Kidney epithelial cell (primary cell): Measurements from ENCODE around the gene COL23A1. TPM values are rescaled to one million over a fixed set of nuclear protein-coding genes. Genes with fewer than 3 reads are reported as not detected.

ENCODE experiments used
- DNase-seq: peaks from one replicate; pipeline ENCODE4 v3.0.0-alpha.2; 2010; ENCODE audit warnings: low read depth
- H3K27me3 ChIP-seq: 2 replicates; pipeline ENCODE4 v1.6.0; 2011; ENCODE audit warnings: low read length; ENCODE audit not compliant: control insufficient read depth, insufficient read depth
- H3K36me3 ChIP-seq: 2 replicates; pipeline ENCODE4 v1.5.1; 2011; ENCODE audit warnings: low read length; ENCODE audit not compliant: control insufficient read depth, insufficient read depth
- H3K4me3 ChIP-seq: 2 replicates; pipeline ENCODE4 v1.5.1; 2011; ENCODE audit warnings: low read depth, mild to moderate bottlenecking, control low read depth, low read length
- total RNA-seq: library from RNA; depleted of rRNA; stranded (reverse); fragments of >200 nt; gene quantifications from 2 replicates; pipeline ENCODE4 v1.2.3, GENCODE V29; 2015
- TF ChIP-seq, protein P1 (sequence below): IDR thresholded peaks from 2 replicates; pipeline ENCODE4 v1.5.1; 2011; ENCODE audit warnings: mild to moderate bottlenecking, moderate library complexity, low read length, control low read depth, inconsistent platforms; ENCODE audit not compliant: insufficient read depth, poor library complexity, severe bottlenecking

COL23A1 gene
- total RNA-seq, 1 donor from 2014 or later, result 0.17 TPM

DNA sequence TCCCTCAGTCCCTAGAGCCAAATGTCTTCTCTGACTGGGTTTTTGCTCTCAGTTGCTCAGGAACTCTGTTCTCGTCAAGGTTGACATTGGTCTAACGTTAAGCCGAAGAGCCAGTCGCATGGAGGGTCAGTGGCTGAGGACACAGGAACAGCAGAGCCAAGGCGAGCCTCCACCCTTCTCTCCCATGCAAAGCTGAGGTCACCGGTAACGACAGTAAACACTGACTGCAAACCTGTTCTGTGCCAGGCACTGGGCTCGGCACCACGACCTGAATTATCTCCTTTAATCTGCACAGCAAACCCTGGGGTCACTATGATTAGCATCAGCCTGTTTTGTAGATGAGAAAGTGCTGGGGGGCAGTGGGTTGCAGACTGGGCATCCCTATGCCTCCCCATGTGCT lies 171.0 kb downstream of the COL23A1 start:
- H3K27me3 ChIP-seq, result peaks cover 3% of the 10 kb centered on the region
- DNase-seq, result no peak
- TF ChIP-seq, protein P1, sequence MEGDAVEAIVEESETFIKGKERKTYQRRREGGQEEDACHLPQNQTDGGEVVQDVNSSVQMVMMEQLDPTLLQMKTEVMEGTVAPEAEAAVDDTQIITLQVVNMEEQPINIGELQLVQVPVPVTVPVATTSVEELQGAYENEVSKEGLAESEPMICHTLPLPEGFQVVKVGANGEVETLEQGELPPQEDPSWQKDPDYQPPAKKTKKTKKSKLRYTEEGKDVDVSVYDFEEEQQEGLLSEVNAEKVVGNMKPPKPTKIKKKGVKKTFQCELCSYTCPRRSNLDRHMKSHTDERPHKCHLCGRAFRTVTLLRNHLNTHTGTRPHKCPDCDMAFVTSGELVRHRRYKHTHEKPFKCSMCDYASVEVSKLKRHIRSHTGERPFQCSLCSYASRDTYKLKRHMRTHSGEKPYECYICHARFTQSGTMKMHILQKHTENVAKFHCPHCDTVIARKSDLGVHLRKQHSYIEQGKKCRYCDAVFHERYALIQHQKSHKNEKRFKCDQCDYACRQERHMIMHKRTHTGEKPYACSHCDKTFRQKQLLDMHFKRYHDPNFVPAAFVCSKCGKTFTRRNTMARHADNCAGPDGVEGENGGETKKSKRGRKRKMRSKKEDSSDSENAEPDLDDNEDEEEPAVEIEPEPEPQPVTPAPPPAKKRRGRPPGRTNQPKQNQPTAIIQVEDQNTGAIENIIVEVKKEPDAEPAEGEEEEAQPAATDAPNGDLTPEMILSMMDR, result no peak
- no peak overlapping the region for H3K4me3 ChIP-seq
- no peaks in the 10 kb centered on the region for H3K36me3 ChIP-seq

DNA sequence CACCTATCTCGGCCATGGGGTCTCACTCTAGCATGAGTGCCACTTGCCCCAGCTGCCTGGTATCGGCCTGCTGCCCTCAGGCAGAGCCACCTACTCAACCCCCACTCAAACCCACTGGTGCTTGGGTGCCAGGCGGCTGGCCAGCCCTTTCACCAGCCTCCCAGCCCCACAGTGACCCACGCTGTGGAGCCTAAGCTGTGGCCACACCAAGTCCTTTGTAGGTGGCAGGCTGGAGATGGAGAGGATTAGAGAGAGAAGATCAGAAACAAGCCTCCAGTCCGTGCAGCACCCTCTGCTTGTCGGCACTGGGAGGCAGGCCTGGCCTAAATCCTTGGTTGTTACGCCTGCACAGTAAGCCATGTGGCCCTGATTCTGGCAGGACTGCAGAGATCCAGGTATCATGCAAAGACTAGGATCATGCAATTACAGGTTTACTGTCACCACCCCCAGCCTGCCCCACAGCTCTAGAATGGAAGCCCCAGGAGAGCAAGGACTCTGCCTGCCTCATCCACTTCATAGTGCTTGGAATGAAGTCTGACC lies 171.7 kb downstream of the COL23A1 start:
- no peak for DNase-seq
- peaks cover 3% of the 10 kb centered on the region for H3K27me3 ChIP-seq
- H3K36me3 ChIP-seq, result no peaks in the 10 kb centered on the region

DNA sequence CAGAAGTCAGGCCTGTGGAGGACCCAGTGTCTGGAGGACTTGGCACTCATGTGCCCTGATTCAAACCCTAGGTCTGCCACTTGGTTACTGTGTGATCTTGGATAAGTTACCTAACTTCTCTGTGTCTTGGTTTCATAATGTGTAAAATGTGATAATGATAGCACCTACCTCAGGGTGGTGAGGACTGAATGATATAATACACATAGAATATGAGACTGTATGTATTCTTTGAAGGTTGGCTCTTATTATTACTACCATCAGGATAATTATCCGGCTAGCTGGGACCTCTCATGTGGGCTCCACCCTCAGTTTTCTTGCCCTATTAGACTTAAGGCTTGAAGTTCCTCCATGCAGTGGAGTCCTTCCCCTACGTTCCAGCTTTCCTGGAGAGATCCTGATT lies 172.2 kb downstream of the COL23A1 start:
- peaks cover 3% of the 10 kb centered on the region for H3K27me3 ChIP-seq
- no peaks in the 10 kb centered on the region for H3K36me3 ChIP-seq
- TF ChIP-seq, protein P1, result no peak
- no peak overlapping the region for H3K4me3 ChIP-seq
- no peak for DNase-seq

More for the DNA sequence above, 171.7 kb downstream of the COL23A1 start:
- H3K4me3 ChIP-seq, result no peak overlapping the region
- TF ChIP-seq, protein P1, result no peak

DNA sequence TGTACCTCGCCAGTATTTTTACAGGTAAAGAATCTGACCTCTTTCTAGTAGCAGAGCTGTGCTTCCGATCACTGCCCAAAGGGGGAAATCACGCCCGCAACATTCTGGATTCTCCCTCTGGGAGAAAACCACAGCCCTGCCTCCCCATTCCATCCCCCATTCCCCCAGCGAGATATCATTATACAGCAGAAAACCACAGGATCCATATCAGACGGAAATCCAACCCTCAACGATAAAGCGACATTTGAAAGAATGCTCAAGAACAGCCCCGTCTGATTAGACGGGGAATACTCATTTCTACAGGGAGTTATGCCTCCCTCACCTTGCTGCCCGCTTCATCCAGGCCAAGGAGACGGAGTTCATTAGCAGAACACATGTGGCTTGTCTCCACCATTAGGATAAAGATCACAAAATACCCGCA lies 172.8 kb downstream of the COL23A1 start:
- DNase-seq, result no peak
- Histone ChIP-seq H3K4me3 (no peak overlapping the region), H3K36me3 (no peaks in the 10 kb centered on the region), H3K27me3 (peaks cover 3% of the 10 kb centered on the region)
- TF ChIP-seq, protein P1, result no peak

DNA sequence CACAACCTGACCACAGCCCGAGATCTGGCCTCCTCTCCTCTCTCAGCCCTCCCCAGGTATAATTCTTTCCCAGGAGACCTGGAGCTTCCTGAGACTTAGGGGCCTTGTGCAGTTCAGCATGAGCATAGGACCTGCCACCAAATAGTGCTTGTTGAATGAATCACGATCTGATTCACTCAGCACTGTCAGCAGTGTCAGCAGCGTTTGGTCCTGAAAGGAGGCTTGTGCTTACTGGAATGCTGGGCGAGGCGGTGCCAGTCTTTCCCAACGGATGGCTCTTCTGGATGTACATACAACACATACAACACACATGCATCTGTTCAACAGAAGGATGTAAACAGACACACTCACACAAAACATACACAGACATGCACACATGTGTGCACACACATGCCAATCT lies 173.3 kb downstream of the COL23A1 start:
- DNase-seq, result peak; percentile 25
- Histone ChIP-seq H3K27me3 (peaks cover 3% of the 10 kb centered on the region), H3K36me3 (no peaks in the 10 kb centered on the region), H3K4me3 (no peak overlapping the region)
- TF ChIP-seq, protein P1, result no peak
